H1 (cell line): Measurements from ENCODE around the gene COX10.

Experiments
- CHD2 ChIP-seq: IDR thresholded peaks from 2 replicates; pipeline ENCODE4 v1.6.1; 2012; ENCODE audit warnings: low read length, improper control_type of control experiment
- JUN ChIP-seq: IDR thresholded peaks from 2 replicates; pipeline ENCODE4 v1.6.1; 2011; ENCODE audit warnings: low read depth, mild to moderate bottlenecking, improper control_type of control experiment, low read length
- PHF8 ChIP-seq: fragments of 200-600 bp; sonication (generic); conservative IDR thresholded peaks from 2 replicates; pipeline ENCODE4 v1.7.1; 2012; ENCODE audit warnings: low read depth, mild to moderate bottlenecking, inconsistent platforms, low read length, moderate library complexity
- POLR2AphosphoS5 ChIP-seq: IDR thresholded peaks from 2 replicates; pipeline ENCODE4 v1.6.1; 2011; ENCODE audit warnings: low read depth, low read length
- TF ChIP-seq, protein P1 (sequence below): IDR thresholded peaks from 2 replicates; pipeline ENCODE4 v1.6.1; 2012; ENCODE audit warnings: low read length, inconsistent platforms

DNA sequence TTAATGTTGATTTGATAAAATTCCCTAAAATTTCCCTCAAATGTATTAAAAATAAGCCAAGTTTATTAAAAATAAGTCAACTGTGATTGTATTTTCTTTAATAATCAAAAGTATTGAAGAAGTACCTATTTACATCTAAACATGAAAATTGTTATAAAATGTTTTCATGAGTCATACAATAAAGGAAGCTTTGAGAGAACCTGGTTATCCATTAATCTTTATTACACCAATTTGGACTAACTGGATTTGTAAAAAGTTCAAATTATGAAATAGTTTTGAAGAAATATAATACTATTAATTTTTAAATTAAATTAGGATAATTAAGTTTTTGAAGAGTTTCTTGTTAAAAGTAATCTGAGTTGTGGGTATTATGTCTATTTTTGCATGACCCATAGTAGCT lies 63.8 kb downstream of the COX10 start:
- no peak for TF ChIP-seq POLR2AphosphoS5
- no peak for TF ChIP-seq PHF8
- TF ChIP-seq CHD2: no peak
- TF ChIP-seq JUN: no peak
- TF ChIP-seq, protein P1, sequence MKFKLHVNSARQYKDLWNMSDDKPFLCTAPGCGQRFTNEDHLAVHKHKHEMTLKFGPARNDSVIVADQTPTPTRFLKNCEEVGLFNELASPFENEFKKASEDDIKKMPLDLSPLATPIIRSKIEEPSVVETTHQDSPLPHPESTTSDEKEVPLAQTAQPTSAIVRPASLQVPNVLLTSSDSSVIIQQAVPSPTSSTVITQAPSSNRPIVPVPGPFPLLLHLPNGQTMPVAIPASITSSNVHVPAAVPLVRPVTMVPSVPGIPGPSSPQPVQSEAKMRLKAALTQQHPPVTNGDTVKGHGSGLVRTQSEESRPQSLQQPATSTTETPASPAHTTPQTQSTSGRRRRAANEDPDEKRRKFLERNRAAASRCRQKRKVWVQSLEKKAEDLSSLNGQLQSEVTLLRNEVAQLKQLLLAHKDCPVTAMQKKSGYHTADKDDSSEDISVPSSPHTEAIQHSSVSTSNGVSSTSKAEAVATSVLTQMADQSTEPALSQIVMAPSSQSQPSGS: no peak
